IMR-90 (cell line): ENCODE measurements around the gene RPS8. TPM values are rescaled to one million over a fixed set of nuclear protein-coding genes. Genes with fewer than 3 reads are reported as not detected.

Experiments
- ATAC-seq: fragments of 200-7000 bp; cut with Tn5 transposase; 2 replicates; pipeline ENCODE4 v1.9.1; 2020; ENCODE audit warnings: low read depth, mild to moderate bottlenecking, moderate library complexity
- BruUV-seq: library from RNA; stranded (reverse); fragments of 400-500 nt; replicated peaks from 2 replicates; lab custom pipeline; 2021; lab: Mats Ljungman, UMichigan
- CTCF ChIA-PET: fragments of 300-600 bp; formaldehyde crosslinking; extraction: SDS; loops from one replicate; lab custom pipeline; 2021; ENCODE audit warnings: antibody characterized with exemption; lab: Yijun Ruan, JAX
- POLR2A ChIA-PET: fragments of 300-600 bp; sonication (Branson Sonifier 250); formaldehyde crosslinking; loops from one replicate; lab custom pipeline; 2022; ENCODE audit warnings: antibody characterized with exemption; ENCODE audit not compliant: unreplicated experiment; lab: Charles Lee
- DNase-seq: peaks from one replicate; pipeline ENCODE4 v3.0.0; 2013
- H2AFZ ChIP-seq: replicated peaks from 2 replicates; pipeline ENCODE3; 2013; ENCODE audit warnings: low read length, mild to moderate bottlenecking; ENCODE audit not compliant: poor library complexity
- H2AK5ac ChIP-seq: 2 replicates; pipeline ENCODE4 v1.6.1; 2013; ENCODE audit warnings: low read depth, low read length, inconsistent platforms
- H2AK9ac ChIP-seq: replicated peaks from 2 replicates; pipeline ENCODE3; 2013; ENCODE audit warnings: mild to moderate bottlenecking, low read depth, low read length, moderate library complexity; ENCODE audit not compliant: poor library complexity
- H2BK120ac ChIP-seq: 2 replicates; pipeline ENCODE4 v1.6.1; 2013; ENCODE audit warnings: low read depth, low read length, inconsistent platforms
- H2BK15ac ChIP-seq: 3 replicates; pipeline ENCODE4 v1.6.1; 2013; ENCODE audit warnings: low read depth, low read length, inconsistent platforms
- H2BK20ac ChIP-seq: 2 replicates; pipeline ENCODE4 v1.6.1; 2013; ENCODE audit warnings: low read depth, mild to moderate bottlenecking, inconsistent platforms, low read length, moderate library complexity
- H2BK5ac ChIP-seq: 2 replicates; pipeline ENCODE4 v1.6.1; 2013; ENCODE audit warnings: mild to moderate bottlenecking, low read depth, low read length, inconsistent platforms; ENCODE audit not compliant: poor library complexity, severe bottlenecking
- H3K14ac ChIP-seq: replicated peaks from 2 replicates; pipeline ENCODE4 v1.6.1; 2013; ENCODE audit warnings: low read depth, low read length, inconsistent platforms
- H3K18ac ChIP-seq: 2 replicates; pipeline ENCODE4 v1.6.1; 2013; ENCODE audit warnings: low read depth, low read length, control low read depth
- H3K23ac ChIP-seq: 2 replicates; pipeline ENCODE4 v1.6.1; 2013; ENCODE audit warnings: low read depth, low read length, inconsistent platforms
- H3K27ac ChIP-seq: 2 replicates; pipeline ENCODE4 v1.5.1; 2013; ENCODE audit warnings: mild to moderate bottlenecking, control low read depth, low read length; ENCODE audit not compliant: insufficient read depth
- H3K27me3 ChIP-seq: 2 replicates; pipeline ENCODE4 v1.6.1; 2013; ENCODE audit warnings: low read length; ENCODE audit not compliant: control insufficient read depth, insufficient read depth
- H3K36me3 ChIP-seq: 2 replicates; pipeline ENCODE4 v1.6.1; 2013; ENCODE audit warnings: low read length, mixed read lengths; ENCODE audit not compliant: control insufficient read depth, insufficient read depth
- H3K4ac ChIP-seq: 2 replicates; pipeline ENCODE4 v1.6.1; 2013; ENCODE audit warnings: low read depth, low read length, inconsistent platforms
- H3K4me1 ChIP-seq: 2 replicates; pipeline ENCODE4 v1.6.1; 2013; ENCODE audit warnings: low read length, mixed read lengths; ENCODE audit not compliant: control insufficient read depth, insufficient read depth
- H3K4me2 ChIP-seq: 2 replicates; pipeline ENCODE4 v1.6.1; 2013; ENCODE audit warnings: low read depth, mild to moderate bottlenecking, control low read depth, low read length, moderate library complexity
- H3K4me3 ChIP-seq: 2 replicates; pipeline ENCODE4 v1.5.1; 2013; ENCODE audit warnings: low read depth, mild to moderate bottlenecking, control low read depth, low read length, moderate library complexity; ENCODE audit not compliant: insufficient read depth
- H3K56ac ChIP-seq: 2 replicates; pipeline ENCODE4 v1.6.1; 2013; ENCODE audit warnings: low read length, inconsistent platforms; ENCODE audit not compliant: insufficient read depth; ENCODE audit errors: extremely low read depth
- H3K79me1 ChIP-seq, 2 experiments: 2 replicates each; pipeline ENCODE4 v1.6.1; 2013; ENCODE audit warnings: low read length in 2 of 2, inconsistent platforms in 1 of 2, low read depth in 1 of 2
- H3K9ac ChIP-seq: 2 replicates; pipeline ENCODE4 v1.6.1; 2013; ENCODE audit warnings: low read depth, low read length, control low read depth
- H3K9me1 ChIP-seq: 2 replicates; pipeline ENCODE4 v1.6.1; 2013; ENCODE audit warnings: low read length, inconsistent platforms; ENCODE audit not compliant: insufficient read depth
- H3K9me3 ChIP-seq: 2 replicates; pipeline ENCODE4 v1.6.1; 2013; ENCODE audit warnings: low read length; ENCODE audit not compliant: control insufficient read depth, insufficient read depth
- H4K20me1 ChIP-seq: 2 replicates; pipeline ENCODE4 v1.6.1; 2013; ENCODE audit warnings: low read length, inconsistent platforms; ENCODE audit not compliant: insufficient read depth
- H4K5ac ChIP-seq: 2 replicates; pipeline ENCODE4 v1.6.1; 2013; ENCODE audit warnings: mild to moderate bottlenecking, low read depth, low read length, control low read depth
- H4K8ac ChIP-seq, 2 experiments: 2 replicates each; pipeline ENCODE4 v1.6.1; 2013; ENCODE audit warnings: low read depth in 2 of 2, low read length in 2 of 2, control low read depth in 1 of 2, inconsistent platforms in 1 of 2
- H4K91ac ChIP-seq: 2 replicates; pipeline ENCODE4 v1.6.1; 2013; ENCODE audit warnings: low read depth, low read length, inconsistent platforms; ENCODE audit not compliant: insufficient read depth
- BHLHE40 ChIP-seq: fragments of 150-350 bp; IDR thresholded peaks from 2 replicates; pipeline ENCODE4 v1.6.1; 2016; ENCODE audit warnings: mild to moderate bottlenecking, low read depth, low read length
- ELK1 ChIP-seq: fragments of 150-350 bp; IDR thresholded peaks from 2 replicates; pipeline ENCODE4 v1.6.1; 2016; ENCODE audit warnings: low read depth, mild to moderate bottlenecking, low read length, moderate library complexity, borderline replicate concordance
- MAFK ChIP-seq: IDR thresholded peaks from 2 replicates; pipeline ENCODE4 v1.6.1; 2012; ENCODE audit warnings: low read depth, low read length, improper control_type of control experiment
- RAD21 ChIP-seq: IDR thresholded peaks from 2 replicates; pipeline ENCODE4 v1.6.1; 2012; ENCODE audit warnings: low read length, improper control_type of control experiment
- RCOR1 ChIP-seq: IDR thresholded peaks from 2 replicates; pipeline ENCODE4 v1.6.1; 2012; ENCODE audit warnings: mild to moderate bottlenecking, low read length, improper control_type of control experiment; ENCODE audit not compliant: insufficient replicate concordance
- RFX5 ChIP-seq: IDR thresholded peaks from 2 replicates; pipeline ENCODE4 v1.8.0; 2012; ENCODE audit warnings: low read depth, mild to moderate bottlenecking, low read length, moderate library complexity
- USF2 ChIP-seq: fragments of 150-350 bp; IDR thresholded peaks from 2 replicates; pipeline ENCODE4 v1.6.1; 2017; ENCODE audit warnings: mild to moderate bottlenecking, antibody characterized with exemption, low read length, low read depth
- WGBS, 2 experiments: methylation state at CpG; one replicate each; pipeline versions ENCODE4 v1.1.5 to v1.1.7; 2013; ENCODE audit warnings: missing lambda C conversion rate in 2 of 2; ENCODE audit not compliant: insufficient read length in 1 of 2; ENCODE audit errors: extremely low coverage in 2 of 2; 5-methylcytosine and 5-hydroxymethylcytosine counted together
- dilution Hi-C: fragments of 300-500 bp; cut with HindIII; formaldehyde crosslinking; loops from one replicate; pipeline ENCODE4 v1.14.3; 2018; ENCODE audit warnings: low sequenced_read_pairs; ENCODE audit not compliant: unreplicated experiment
- in situ Hi-C: fragments of 300-500 bp; cut with MboI; formaldehyde crosslinking; loops from 3 replicates; pipeline ENCODE4 v1.14.3; 2019; ENCODE audit warnings: low sequenced_read_pairs, inconsistent platforms, mixed read lengths
- intact Hi-C: fragments of 100-400 bp; cut with micrococcal nuclease; formaldehyde crosslinking; loops from 2 replicates; pipeline ENCODE4 v1.10.0; 2022
- polyA plus RNA-seq, 3 experiments: library from polyadenylated mRNA; depleted of rRNA; stranded (reverse); fragments of >200 nt; gene quantifications; 2 replicates each; pipeline ENCODE4 v1.2.3, GENCODE V29; 2012; ENCODE audit warnings: low replicate concordance in 1 of 3
- total RNA-seq: library from RNA; depleted of rRNA; stranded (reverse); fragments of >200 nt; gene quantifications from 2 replicates; pipeline ENCODE4 v1.2.3, GENCODE V29; 2012

Gene RPS8
- total and polyA plus RNA-seq, 2 of the 4 experiments (the other 2 are of a cell fraction), result 2,171 to 2,255 TPM

- POLR2A ChIA-PET, result no interaction called here
- H4K20me1 ChIP-seq, result peaks cover 20% of the 10 kb centered on the region
- peak overlapping the region in 1 of 2 experiments; percentile 40; a peak in 2 of 4 replicates for H4K8ac ChIP-seq
- peaks cover 11% of the 10 kb centered on the region for H3K4me1 ChIP-seq
- no peak for ATAC-seq
- in situ Hi-C loops, result no loop called here
- H3K9ac ChIP-seq, result no peak overlapping the region
- H2BK120ac ChIP-seq, result peak overlapping the region; percentile 49; the same call in 1 of the 2 replicates
- H2BK15ac ChIP-seq, result no peak overlapping the region
- no peak for DNase-seq
- H3K27me3 ChIP-seq, result no peaks in the 10 kb centered on the region
- peak overlapping the region; percentile 43; the same call in 1 of the 2 replicates for H3K23ac ChIP-seq
- H3K9me1 ChIP-seq, result peaks cover 6% of the 10 kb centered on the region
- no TSS peak for BruUV-seq
- CTCF ChIA-PET, result interaction anchor here (1.3 to 2.2 kb wide), 3 partner anchors 8 to 12 kb away, joined by 3 to 9 read pairs (median 4); no protein-coding TSS in a partner anchor
- peak overlapping the region; percentile 56; the same call in 1 of the 2 replicates for H4K91ac ChIP-seq
- no peak overlapping the region for H3K14ac ChIP-seq
- H3K18ac ChIP-seq, result no peak overlapping the region
- peak overlapping the region; percentile 87 for H2AK9ac ChIP-seq
- peaks cover 14 to 24% of the 10 kb centered on the region in 2 experiments; a peak in 3 of 4 replicates for H3K79me1 ChIP-seq
- peak overlapping the region; percentile 9; the same call in 1 of the 2 replicates for H2BK20ac ChIP-seq
- intact Hi-C loops, result loop anchor here (2.0 kb wide), 1 partner anchor 20 kb away; no protein-coding TSS in a partner anchor
- no peak overlapping the region for H3K56ac ChIP-seq
- no peak overlapping the region for H3K27ac ChIP-seq
- H2AFZ ChIP-seq, result peak overlapping the region; percentile 3
- peaks cover 14% of the 10 kb centered on the region for H3K36me3 ChIP-seq
- H3K4me2 ChIP-seq, result no peak overlapping the region
- H2BK5ac ChIP-seq, result peak overlapping the region; percentile 53
- peak overlapping the region; percentile 74 for H2AK5ac ChIP-seq
- H3K9me3 ChIP-seq, result no peaks in the 10 kb centered on the region
- 81% methylated on average over 6 of the region's 10 CpGs; no CpG with 5 or more reads in 1 of the 2 experiments for WGBS, 2 experiments
- dilution Hi-C loops, result no loop called here
- H4K5ac ChIP-seq, result peak overlapping the region; percentile 20; the same call in 1 of the 2 replicates
- H3K4me3 ChIP-seq, result no peak overlapping the region
- TF ChIP-seq USF2, result no peak
- no peak for TF ChIP-seq BHLHE40
- TF ChIP-seq RCOR1, result no peak
- TF ChIP-seq RAD21, result no peak
- no peak for TF ChIP-seq RFX5
- TF ChIP-seq ELK1, result no peak
- TF ChIP-seq MAFK, result 0 out of 2 replicates have a peak, but pooled peaks have one; percentile 7
- peak overlapping the region; percentile 45; the same call in 1 of the 2 replicates for H3K4ac ChIP-seq
Observed at GRCh38 chr1:44798481-44799365, 23.4 kb downstream of the RPS8 start.
